NCI-H446 treated with DMSO at 0.1 percent for 48 hours (cell line): Measurements from ENCODE around the gene TLR5.

Experiments used
- DNase-seq: peaks from one replicate; lab custom pipeline; 2025; lab: John Stamatoyannopoulos, UW

TLR5 gene

DNA sequence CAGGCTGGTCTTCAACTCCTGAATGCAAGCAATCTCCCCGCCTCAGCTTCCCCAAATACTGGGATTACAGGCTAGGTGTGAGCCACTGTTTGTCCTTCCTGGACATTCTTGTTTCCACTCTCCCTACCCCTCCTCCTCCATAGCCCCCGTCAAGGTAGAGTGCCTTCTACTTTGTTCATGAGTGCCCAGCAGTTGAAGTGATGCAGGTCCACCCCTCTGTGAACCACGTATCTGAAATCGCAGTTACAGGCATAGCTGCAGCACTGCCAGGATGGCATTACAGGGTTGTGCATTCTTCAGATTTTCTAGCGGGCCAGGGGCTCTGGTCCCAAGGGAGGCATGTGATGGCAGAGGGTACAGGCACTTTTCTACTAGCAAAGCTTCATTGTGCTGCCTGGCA, 7.4 kb upstream of the TLR5 start:
- no peak for DNase-seq

- DNase-seq, result peak; percentile 52
Measured at GRCh38 chr1:223147873-223148272, 4.8 kb upstream of the TLR5 start.

DNA sequence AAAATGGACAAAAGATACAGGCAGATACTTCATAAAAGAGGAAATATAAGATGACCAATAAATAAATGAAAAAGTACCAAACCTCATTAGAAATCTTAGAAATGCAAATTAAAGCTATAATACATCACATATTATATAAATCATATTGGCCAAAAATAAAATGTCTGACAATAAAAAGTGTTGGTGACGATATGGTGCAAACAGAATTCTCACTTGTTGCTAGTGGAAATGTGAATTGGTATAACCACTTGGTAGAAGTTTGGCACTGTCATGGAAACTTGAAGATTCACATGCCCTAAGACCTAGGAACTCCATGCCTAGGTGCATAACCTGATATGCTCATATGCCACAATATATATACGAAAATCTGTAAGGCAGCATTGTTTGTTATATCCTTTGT, 4.4 kb upstream of the TLR5 start:
- no peak for DNase-seq

- no peak for DNase-seq
Measured at GRCh38 chr1:223146745-223147144, 3.7 kb upstream of the TLR5 start.

GRCh38 chr1:223144914-223145313, 1.9 kb upstream of the TLR5 start:
- no peak for DNase-seq

GRCh38 chr1:223144431-223144830, 1.4 kb upstream of the TLR5 start:
- DNase-seq, result no peak

DNA sequence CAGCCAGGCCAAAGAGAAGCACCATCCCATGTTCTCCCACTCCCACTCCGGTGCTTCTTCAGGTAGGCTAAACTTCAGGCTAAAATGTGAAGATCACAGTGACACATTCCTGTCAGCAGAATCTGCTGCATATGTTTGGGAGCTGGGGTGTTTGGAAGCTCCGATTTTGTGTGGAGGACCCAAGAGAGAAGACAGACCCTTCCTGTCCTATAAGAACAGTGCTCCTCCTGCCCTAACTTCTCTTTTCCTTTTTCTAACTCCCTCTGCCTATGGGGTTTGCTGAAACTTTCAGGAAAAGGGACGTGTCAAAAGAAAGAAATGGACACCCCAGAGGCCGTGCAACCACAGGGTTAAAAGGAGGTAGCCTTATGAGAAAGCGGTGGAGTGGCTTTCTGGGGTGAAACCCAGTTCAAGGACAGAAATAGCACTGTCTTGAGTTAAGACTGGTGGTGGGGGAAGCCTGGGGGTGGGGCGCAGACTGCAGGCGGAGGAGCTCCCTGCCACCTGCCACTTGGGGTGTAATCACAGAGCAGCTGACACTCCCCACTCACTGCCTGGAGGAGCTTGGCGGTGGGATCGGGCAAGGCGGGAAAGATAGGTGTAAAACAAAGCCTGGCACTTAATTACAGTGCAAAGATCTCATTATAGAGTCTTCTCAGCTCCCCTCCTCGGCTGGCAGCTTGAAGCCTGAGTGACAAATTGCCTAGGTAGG, 645 bp upstream of the TLR5 start:
- DNase-seq, result no peak

GRCh38 chr1:223142269-223142668, 779 bp downstream of the TLR5 start:
- no peak for DNase-seq

- DNase-seq, result no peak
Measured at GRCh38 chr1:223140611-223141405, 2.2 kb downstream of the TLR5 start.

DNA sequence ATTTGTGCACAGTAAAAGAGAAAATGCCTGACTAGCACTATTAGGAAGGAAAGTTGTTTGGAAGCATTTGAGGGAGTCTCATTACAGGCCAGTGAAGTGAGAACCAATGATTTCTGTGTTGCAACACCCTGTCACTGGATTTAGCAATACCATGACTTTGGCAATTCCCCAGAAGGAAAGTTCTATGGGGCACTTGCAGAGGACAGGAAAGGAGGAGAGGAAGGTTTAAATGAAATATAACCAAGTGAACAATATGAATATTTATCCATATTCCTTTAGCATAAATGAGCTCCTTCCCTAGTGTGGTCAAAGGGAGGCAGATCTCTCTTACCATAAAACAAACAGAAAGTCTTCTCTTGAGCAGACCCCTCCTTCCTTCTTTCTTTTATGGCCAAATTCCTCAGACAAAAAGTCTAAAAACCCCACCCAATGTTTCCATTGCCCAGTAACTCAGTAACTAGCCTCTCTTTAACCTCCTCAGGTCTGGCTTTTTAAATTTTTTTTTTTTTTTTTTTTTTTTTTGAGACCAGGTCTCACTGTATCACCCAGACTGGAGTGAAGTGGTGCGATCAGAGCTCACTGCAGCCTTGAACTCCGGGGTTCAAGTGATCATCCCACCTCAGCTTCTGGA, 5.5 kb downstream of the TLR5 start:
- no peak for DNase-seq

DNA sequence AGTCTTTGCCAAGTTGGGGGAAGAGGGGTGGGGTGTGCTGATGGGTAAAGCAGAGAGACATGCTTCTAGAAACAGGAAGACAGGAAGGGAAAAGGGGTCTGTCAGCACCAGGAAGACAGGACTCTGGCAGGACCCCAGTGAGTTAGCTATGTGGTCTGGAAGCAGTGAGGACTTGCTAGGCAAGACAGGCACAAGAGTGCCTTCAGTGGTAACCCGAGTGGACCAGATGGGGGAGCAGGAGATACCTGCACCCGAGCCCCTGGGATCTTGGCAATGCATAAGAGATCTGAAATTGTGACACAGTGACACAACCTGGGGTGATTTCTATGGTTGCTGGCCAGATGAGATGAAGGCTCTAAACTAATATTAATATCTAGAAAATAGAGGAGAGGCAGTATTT, 7.0 kb downstream of the TLR5 start:
- no peak for DNase-seq

DNA sequence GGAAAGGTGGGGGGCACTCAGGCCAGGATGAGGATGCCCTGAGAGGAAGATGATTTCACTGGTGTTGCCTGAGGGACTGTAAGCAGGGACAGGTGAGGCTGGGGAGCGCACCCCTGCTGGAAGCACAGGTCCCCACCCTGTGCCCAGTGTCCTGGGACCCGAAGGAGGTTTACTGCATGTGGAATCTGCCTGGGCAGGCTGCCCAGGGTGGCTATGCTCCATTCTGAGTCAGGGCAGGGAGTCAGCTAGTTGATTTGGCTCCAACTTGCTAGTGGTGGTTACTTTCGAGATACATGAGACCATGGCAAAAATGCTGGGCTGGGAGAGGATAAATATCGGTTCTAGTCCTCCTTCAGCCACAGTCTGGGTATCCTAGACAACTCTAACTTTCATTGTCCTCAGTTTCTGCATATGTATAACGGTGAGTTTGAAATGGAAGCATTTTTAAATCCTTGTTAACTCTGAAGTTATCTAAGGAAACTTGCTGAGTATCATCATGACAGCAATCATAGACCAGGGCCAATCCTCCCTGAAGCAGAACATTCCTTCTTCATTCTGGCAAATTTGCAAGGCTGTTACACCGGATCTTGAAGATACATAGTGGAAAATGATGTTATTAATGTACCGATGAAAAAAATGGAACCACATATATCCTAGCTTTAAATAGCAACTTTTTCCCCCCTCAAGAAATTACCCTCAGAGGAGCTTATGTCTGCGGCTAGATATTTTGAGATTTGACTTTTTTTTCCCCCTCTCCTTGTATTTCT, 7.7 kb downstream of the TLR5 start:
- DNase-seq, result no peak

- DNase-seq, result peak; percentile 50
Measured at GRCh38 chr1:223133824-223134435, 9.1 kb downstream of the TLR5 start.

- no peak for DNase-seq
Measured at GRCh38 chr1:223133306-223133823, 9.7 kb downstream of the TLR5 start.

- no peak for DNase-seq
Measured at GRCh38 chr1:223129229-223129901, 13.7 kb downstream of the TLR5 start.

DNA sequence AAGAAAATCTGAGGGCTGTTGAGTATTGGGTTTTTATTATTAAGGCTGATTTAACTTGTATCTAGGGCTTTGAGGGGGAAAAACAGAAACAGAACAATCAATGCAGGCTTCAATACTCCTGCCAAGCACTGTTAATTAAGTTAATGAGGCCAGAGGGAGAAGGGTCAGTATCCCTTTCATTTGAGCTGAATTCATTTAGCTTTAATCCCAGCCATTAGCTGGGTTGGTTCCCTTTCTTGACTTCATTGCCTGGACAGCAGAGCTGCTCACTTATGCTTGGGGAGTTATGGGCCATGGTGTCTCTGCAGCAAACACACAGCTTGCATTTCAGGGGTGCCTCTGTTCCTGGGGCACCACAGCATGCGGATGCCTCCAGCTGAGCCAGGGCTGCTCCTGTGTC, 16.3 kb downstream of the TLR5 start:
- DNase-seq, result no peak

GRCh38 chr1:223125766-223126165, 17.3 kb downstream of the TLR5 start:
- no peak for DNase-seq

- no peak for DNase-seq
Measured at GRCh38 chr1:223123011-223123610, 19.9 kb downstream of the TLR5 start.

- DNase-seq, result no peak
Measured at GRCh38 chr1:223118418-223118817, 24.6 kb downstream of the TLR5 start.

GRCh38 chr1:223116950-223117349, 26.1 kb downstream of the TLR5 start:
- no peak for DNase-seq

DNA sequence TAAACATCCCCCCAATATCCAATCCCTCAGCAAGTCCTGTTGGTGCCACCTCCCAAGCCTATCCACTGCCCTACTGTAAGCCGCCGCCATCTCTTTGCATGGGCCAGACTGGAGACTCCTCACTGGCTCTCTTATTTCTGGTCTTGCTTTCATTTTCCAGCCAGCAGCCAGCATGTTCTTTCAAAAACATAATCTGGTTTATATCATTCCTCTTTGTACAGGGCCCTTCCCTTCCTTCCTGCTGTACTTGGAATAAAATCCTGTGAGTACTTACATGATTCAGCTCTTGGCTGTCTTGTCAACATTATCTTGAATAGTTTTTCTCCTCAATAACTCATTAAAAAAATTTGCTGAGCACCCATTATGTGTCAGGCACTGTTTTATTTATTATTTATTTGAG, 28.2 kb downstream of the TLR5 start:
- DNase-seq, result no peak
